HepG2 (cell line): Measurements from ENCODE around the gene ZNF792. TPM values are rescaled to one million over a fixed set of nuclear protein-coding genes. Genes with fewer than 3 reads are reported as not detected.
A peak's percentile ranks its signal among the peaks of the same experiment; 100 is the strongest.

ENCODE experiments used
- BHLHE40 ChIP-seq: IDR thresholded peaks from 2 replicates; pipeline ENCODE4 v1.6.1; 2011; ENCODE audit warnings: low read length, improper control_type of control experiment
- HNF1A ChIP-seq, 2 experiments: sonication (generic) in 1 of 2; formaldehyde crosslinking in 1 of 2; IDR thresholded peaks; 2 replicates each; pipeline versions ENCODE4 v1.4.0 to v1.6.1; 2016 to 2020; ENCODE audit warnings: borderline replicate concordance in 1 of 2, low read depth in 1 of 2, mild to moderate bottlenecking in 1 of 2, missing genetic modification reagents in 1 of 2
- ZBTB40 ChIP-seq, 2 experiments: fragments of 450-650 bp in 1 of 2; sonication (generic) in 1 of 2; formaldehyde crosslinking in 1 of 2; IDR thresholded peaks; 2 replicates each; pipeline versions ENCODE4 v1.6.1 to v1.8.0; 2016 to 2022; ENCODE audit warnings: antibody characterized with exemption in 1 of 2, mild to moderate bottlenecking in 1 of 2, missing genetic modification reagents in 1 of 2
- ZNF841 ChIP-seq: sonication (generic); formaldehyde crosslinking; IDR thresholded peaks from 2 replicates; pipeline ENCODE4 v1.8.1; 2023; ENCODE audit warnings: missing genetic modification reagents, borderline replicate concordance
- ZUFSP ChIP-seq: sonication (generic); formaldehyde crosslinking; IDR thresholded peaks from 2 replicates; pipeline ENCODE4 v1.9.0; 2021; ENCODE audit warnings: missing genetic modification reagents, mild to moderate bottlenecking, borderline replicate concordance
- polyA plus RNA-seq, 8 experiments: library from polyadenylated mRNA; depleted of rRNA in 3 of 8; stranded (reverse) in 7 of 8; unstranded in 1 of 8; fragments of >200 nt; fragmentation: Illumina TruSeq in 4 of 8; extraction: Trizol in 4 of 8; gene quantifications; 2 replicates each; pipeline versions ENCODE4 v1.2.1 to v1.2.3, GENCODE V29; 2011 to 2016; ENCODE audit warnings: low read depth in 4 of 8, missing spikeins in 1 of 8, mixed read lengths in 1 of 8; ENCODE audit not compliant: insufficient read depth in 1 of 8
- total RNA-seq, 5 experiments: library from RNA; depleted of rRNA; stranded (reverse); fragments of >200 nt; fragmentation: Illumina TruSeq; extraction: Trizol; gene quantifications; 2 replicates each; pipeline ENCODE4 v1.2.3, GENCODE V29; 2016; ENCODE audit warnings: low read depth in 1 of 5

ZNF792 gene
- total and polyA plus RNA-seq, 2 of the 13 experiments (the other 11 are each of a cell fraction or from before 2014, with no cell fraction given): 5.5 to 11.5 TPM

- TF ChIP-seq HNF1A (IDR thresholded peaks at IDR 0.05; ENCODE audit: low read depth) (no peak), HNF1A (CRISPR knock-in tag; IDR thresholded peaks at IDR 0.05; ENCODE audit: borderline replicate concordance) (no peak), BHLHE40 (no peak), ZNF841 (no peak), ZUFSP (CRISPR knock-in tag) (no peak), ZBTB40 (IDR thresholded peaks at IDR 0.05) (no peak), ZBTB40 (CRISPR knock-in tag; IDR thresholded peaks at IDR 0.05) (peak; percentile 21; the same call in 1 of the 2 replicates)
Measured at GRCh38 chr19:34999498-35000337, 35.7 kb upstream of the ZNF792 start, which contains the start of gene GRAMD1A (continued).
